HG02759 (cell line): ENCODE measurements around the gene FOXM1.

ENCODE experiments used
- ATAC-seq: cut with Tn5 transposase; IDR thresholded peaks from one replicate; pipeline ENCODE4 v1.9.1; 2021; ENCODE audit warnings: mild to moderate bottlenecking, moderate library complexity; ENCODE audit not compliant: unreplicated experiment

Gene FOXM1, protein sequence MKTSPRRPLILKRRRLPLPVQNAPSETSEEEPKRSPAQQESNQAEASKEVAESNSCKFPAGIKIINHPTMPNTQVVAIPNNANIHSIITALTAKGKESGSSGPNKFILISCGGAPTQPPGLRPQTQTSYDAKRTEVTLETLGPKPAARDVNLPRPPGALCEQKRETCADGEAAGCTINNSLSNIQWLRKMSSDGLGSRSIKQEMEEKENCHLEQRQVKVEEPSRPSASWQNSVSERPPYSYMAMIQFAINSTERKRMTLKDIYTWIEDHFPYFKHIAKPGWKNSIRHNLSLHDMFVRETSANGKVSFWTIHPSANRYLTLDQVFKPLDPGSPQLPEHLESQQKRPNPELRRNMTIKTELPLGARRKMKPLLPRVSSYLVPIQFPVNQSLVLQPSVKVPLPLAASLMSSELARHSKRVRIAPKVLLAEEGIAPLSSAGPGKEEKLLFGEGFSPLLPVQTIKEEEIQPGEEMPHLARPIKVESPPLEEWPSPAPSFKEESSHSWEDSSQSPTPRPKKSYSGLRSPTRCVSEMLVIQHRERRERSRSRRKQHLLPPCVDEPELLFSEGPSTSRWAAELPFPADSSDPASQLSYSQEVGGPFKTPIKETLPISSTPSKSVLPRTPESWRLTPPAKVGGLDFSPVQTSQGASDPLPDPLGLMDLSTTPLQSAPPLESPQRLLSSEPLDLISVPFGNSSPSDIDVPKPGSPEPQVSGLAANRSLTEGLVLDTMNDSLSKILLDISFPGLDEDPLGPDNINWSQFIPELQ

DNA sequence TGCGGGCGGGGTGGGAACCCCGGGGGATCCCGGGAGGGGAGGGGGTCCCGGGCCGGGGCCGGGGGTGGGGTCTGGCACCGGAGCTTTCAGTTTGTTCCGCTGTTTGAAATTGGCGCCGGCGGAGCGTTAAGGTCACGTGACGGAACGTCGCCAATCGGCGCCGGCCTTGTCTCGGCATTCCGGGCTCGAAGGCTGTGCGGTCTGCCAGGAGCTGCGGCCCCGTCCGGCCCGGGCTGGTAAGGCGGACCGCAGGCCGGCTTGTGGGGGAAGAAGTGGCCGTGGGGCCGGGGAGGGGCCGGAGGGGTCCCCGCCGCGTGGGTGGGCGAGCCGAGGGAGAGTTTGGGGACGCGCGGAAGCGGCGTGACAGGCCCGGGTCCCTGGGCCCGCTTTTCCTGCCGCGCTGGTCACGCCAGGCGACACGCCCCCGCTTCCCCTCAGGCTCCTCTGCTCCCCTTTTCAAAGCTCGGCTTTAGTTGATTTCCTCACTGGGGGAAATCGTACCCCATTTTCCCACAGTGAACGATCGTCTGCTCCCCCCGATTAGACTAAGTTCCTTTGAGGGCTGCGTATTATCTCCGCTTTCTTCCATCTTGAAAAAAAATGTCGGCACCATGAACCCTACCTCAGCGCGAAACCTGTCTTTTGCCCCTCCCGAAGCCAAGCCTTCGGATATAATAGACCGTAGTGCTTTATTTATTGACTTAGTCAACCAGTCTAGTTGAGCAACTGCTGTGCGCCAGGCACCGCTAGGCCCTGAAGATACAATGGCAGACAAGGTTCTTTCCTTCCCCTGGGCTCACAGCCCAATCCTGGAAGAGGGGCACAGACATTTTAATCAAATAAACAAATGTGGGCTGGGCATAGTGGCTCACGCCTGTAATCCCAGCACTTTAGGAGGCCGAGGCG is at the start of gene FOXM1, which contains the start of gene RHNO1:
Gene FOXM1 (minus strand): TSS at position 128 of the 906 bp plus-strand sequence. CDS start 2,696 bp downstream, outside the sequence.
Gene RHNO1 (plus strand): TSS at position 177 of the 906 bp plus-strand sequence. CDS start 8,144 bp downstream, outside the sequence.
- ATAC-seq, result peak; percentile 87

DNA sequence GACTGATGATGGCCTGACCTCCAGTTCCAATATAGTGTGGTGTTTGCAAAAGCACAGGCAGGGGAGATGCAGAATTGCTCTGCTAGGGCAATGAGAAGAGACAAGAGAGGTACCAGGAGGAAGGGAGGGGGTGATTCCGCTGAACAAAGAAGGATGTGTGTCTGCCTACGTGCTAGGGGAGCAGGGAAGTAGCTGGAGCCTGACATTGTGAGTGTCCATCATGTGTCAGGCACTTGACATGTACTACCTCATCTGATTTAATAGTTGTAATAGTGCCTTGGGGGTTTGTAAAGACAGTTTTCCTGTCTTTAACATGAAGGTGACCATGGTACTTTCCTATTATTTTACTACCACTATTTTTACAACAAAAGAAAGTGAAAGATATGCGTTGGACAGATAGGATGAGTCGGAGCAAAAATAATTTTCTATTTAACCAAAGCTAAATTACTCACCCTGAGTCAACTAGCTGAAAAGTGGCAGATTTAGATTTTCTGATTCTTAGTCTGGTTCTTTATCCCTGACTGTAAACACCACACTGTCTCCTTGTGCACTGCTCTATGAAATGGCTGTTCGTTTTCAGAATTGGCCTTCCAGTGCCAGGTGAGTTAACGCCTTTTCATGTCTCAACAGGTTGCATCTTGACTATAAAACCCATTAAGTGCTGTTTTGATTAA is 48.5 kb upstream of the FOXM1 start:
- ATAC-seq, result no peak

DNA sequence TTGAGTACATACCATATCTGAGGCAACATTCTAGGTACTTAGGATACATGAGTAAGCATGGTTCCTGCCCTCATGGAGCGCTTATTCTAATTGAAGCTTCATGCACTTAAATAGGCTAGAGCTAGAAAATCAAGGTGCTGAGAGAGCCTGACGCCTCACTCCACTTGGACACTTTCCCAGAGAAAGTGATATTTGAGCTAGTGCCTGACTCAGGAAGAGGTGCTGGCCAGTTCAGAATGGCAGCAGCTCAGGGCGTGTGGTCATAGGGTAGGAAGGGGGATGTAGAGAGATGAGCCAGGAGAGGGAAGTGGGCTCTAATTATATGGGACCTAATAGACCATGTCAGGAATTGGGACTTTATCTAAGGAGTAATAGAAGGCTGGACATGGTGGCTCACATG is 47.0 kb upstream of the FOXM1 start:
- no peak for ATAC-seq

DNA sequence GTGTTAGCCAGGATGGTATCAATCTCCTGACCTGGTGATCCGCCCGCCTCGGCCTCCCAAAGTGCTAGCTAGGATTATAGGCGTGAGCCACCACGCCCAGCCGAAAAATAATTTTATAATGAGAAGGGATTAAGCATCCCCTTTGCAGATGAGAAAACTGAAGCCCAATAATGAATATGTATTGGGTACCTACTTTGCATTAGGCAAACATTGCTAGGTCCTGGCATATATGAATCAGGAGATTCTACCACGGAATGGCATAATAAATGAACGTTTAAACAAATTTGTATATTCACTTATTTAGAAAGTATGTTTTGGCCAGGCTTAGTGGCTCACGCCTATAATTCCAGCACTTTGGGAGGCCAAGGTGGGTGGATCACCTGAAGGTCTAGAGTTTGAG is 46.1 kb upstream of the FOXM1 start:
- no peak for ATAC-seq

DNA sequence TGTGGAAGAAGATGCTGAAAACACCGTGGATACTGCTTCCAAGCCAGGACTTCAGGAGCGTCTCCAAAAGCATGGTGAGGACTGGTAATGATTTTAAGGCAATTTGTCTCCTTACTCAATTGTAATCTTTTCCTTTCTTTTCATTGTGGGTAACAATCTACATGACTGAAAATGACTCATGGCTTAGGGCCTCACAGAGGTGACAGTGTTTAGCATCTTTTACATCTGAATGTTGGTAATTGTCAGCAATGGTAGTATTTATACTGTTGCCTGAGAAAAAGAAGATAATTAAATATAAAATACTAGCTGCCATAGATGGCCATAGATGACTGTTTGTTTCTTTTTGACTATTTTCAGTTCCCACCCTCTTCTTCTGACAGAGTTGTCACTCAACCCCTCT is 45.4 kb upstream of the FOXM1 start:
- ATAC-seq, result no peak

DNA sequence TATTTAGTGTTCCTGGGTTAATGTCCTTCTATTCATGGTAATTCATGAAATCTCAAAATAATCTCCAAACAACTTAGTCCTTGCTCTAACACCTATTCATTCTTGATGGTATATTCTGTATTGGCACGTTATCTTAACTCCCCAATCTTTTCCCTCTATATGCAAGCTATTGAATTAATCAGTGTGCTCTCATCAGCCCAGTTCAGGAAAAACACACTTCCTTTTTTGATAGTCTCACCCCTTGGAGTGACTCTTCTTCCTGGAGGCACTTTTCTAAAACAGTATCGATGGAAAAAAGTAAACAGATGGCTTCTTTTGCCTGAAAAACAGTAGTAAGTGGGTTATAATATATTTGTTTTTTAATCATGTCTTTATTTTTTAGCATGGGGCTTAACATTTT is 42.3 kb upstream of the FOXM1 start:
- no peak for ATAC-seq

DNA sequence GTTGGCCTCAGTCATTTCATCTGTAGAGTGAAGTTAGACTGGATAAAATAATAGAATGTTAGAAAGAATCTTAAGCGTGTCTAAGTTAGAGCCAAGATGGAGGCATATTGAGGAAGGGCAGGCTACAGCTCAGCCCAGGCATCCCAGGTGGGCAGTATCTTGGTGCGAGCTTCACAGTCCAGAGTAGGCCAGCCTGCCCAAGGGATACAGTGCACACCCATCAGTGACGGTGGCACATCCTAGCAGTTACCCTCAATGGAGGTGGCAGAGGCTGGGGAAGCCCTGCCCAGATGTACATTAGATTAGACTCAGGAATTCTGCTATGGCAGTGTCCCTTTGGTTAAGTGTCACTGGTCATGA is 35.2 kb upstream of the FOXM1 start:
- ATAC-seq, result no peak

DNA sequence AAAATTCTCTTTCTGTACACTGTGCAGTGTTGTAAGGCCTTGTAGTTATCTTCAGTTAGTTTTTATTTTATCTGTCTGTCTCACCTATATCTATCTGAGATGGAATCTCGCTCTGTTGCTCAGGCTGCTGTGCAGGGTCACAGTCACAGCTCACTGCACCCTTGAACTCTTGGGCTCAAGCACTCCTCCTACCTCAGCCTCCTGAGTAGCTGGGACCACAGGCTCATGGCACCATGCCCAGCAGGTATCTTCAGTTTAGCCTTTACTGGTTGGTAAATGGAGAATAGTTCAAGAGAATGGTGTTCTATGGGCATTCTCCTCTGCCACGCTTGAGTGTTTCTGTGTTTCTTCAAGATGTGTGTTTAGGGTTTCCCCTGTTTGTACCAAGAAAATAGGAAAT is 27.3 kb upstream of the FOXM1 start:
- no peak for ATAC-seq

DNA sequence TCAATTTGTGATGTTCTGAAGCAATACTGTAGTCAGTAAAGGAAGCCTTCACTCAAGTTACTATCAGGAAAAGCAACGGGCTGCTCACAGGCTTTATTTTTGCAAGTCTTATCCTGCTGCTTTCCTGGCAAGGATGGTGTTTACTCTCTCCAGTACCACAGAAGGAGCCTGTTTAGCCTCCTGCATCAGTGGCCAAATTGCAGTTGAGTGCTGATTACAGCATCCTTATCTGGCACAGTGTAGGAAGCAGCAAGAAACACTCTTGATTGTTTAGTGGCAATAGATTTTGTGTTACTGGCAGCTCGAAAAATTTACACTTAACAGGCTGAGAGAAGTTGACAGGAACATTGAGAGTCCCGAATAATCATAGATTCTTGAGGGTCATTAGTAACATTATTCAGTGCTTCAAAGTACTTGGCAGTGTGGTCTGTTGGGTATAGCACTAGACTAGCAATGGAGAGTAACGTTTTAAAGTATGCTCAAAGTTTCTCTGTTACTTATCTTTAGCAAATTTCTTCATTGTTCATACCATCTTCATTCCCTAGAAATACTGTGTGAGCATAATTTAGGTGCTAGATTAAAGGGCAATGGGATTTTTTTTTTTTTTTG is 25.4 kb upstream of the FOXM1 start:
- no peak for ATAC-seq

DNA sequence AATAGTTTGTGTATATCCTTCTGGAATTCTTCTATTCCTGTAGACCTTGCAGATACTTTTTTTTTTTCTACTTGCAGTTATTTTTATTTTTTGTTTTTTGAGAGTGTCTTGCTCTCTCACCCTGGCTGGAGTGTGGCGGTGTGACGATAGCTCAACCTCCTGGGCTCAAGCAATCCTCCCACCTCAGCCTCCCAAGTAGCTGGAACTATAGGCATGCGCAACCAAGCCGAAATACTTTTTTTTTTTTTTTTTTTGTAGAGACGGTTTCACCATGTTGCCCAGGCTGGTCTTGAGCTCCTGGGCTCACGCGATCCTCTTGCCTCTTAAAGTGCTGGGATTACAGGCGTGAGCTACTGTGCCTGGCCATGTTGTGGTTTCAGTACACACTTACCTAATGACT is 23.7 kb upstream of the FOXM1 start:
- no peak for ATAC-seq

DNA sequence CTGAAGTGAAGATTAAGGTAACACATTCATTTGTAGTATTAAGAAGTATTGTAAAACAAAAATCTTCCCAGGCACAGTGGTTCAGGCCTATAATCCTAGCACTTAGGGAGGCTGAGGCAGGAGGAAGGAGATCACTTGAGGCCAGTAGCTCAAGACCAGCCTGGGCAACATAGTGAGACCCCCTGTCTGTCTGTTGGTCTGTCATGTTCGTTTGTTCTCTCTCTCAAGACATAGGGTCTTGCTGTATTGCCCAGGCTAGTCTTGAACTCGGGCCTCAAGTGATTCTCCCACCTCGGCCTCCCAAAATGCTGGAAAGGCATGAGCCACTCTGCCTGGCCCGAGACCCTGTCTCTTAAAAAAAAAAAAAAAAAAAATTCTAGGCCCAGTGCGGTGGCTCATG is 20.4 kb upstream of the FOXM1 start:
- ATAC-seq, result no peak

DNA sequence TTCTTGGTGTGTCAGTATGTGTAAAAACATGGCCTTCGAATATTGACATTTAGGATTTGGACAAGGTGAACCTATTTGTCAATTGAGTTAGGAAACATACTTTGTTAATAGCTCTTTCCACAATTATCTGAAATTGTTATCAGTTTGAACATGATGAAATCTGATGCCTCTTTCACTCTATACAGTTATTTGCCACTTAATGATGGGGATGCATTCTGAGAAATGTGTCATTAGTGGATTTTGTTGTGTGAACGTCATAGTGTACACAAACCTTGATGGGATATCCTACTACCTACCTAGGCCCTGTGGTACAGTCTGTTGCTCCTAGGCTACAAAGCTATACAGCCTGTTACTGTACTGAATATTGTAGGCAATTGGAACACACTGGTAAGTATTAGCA is 18.5 kb upstream of the FOXM1 start:
- no peak for ATAC-seq

DNA sequence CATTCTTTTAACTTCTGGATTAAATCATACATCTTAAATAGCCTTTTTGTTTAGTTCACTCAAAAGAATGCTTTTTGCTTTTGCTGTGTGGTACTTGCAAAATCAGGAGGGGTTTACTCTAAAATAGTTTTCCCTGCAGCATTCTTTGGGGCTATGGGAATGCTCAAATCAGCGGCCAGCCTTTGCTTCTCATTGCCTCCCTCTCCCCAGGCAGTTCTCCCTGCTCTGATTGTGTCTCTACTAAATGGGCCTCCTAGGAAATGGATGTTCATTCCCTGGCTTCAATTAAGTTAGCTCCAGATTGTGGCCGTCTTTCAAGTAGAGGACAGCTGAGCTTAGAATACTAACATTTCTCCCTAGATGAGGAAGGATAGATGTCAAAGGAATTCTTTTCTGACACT is 18.1 kb upstream of the FOXM1 start:
- no peak for ATAC-seq

DNA sequence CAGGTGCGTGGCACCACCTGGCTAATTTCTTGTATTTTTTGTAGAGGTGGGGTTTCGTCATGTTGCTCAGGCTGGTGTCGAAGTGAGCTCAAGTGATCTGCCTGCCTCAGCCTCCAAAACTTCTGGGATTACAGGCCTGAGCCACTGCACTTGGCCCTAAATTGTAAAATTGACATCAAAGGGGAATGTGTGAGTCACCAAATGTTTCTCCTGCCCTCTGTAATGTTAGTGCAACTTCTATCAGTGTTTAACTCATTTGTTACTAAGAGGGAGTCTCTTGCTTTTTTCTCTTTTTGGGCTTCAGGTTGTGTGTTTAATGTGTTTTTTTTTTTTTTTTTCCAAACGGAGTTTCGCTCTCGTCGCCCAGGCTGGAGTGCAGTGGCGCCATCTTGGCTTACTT is 16.0 kb upstream of the FOXM1 start:
- ATAC-seq, result no peak

DNA sequence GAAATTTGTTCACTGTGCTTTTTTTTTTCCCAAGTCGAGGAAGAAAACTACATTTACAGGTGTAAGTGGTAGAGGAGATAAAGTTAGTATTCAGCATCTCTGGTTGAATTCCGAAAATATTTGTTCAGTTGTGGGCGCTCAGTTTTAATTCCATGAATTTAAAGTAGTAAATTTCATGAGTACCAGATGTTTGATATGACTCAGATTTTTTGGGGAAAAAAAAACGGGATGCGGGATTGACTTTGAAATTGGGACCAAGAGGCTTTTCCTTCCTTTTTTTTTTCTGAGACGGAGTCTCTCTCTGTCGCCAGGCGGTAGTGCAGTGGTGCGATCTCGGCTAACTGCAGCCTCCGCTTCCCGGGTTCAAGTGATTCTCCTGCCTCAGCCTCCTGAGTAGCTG is 15.3 kb upstream of the FOXM1 start:
- no peak for ATAC-seq

DNA sequence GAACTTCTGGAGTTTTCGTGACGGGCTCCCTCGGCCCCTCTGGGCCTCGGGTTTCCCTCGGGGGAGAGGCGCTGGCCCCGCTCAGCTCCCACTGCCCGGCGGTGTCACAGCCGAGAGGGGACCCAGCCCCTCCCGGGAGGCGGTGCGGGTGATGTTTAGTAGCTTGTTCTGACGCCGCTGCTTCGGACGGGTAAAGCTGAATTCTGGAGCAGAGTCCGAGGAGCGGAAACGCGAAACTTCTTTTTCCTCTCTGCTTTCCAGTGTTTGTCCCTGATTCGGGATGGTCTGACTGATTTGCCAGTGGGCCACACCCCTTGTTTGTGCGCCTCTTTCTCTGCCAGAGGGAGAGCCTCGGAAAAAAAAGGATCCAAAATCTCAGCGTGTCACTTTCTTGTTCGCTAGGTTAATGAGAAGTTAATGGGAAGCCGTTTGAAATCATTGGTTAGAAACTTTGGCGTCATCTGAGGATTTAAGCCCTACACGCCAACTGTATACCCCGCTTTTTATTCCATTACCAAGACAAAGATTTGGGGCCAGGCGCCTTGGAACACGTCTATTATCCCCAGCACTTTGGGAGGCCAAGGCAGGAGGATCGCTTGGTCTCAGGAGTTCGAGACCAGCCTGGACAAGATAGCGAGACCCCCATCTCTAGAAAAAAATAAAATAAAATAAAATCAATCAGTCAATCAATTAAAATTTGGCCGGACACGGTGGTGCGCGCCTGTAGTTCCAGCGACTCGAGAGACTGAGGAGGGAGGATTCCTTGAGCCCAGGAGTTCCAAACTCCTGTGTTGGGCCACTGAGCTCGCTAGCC is 14.5 kb upstream of the FOXM1 start:
- ATAC-seq, result peak; percentile 22

DNA sequence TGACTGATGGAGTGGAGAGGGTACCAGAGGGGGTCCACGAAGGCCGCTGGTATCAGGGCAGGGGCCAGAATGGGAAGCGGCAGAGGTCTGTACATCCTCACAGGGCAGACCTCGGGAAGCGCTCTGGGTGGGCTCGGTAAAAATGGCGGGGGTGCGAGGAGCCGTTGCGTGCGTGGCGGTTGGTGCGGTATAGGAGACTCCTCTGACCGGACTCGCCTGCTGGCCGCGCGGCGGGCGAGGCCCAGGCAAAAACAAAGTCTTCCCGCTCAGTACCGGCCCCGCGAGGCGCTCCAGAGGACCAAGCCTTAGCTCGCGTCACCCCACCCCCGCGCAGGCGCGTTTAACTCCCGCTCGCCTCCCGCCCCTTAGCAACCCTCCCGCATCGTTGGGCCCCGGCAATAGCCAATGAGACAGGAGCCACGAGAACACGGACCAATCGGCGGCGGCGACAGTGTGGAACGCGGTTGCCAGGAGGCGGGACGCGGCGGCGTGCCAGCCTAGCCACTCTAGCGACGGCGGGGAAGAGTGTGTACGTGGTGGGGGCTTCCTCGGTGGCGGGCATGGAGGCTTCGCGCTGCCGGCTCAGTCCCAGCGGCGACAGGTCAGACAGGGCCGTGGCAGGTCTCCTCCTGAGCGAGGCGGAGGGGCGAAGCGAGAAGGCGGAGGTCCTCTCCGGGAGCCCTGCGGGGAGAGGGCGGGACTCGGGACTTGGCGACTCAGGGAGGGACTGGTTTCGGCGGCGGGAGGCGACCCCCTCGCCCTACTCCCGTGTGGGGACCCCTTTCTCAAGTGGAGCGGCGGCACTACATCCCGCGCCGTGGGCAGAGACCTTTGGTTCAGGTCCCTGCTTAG is 13.6 kb upstream of the FOXM1 start, which contains the start of gene TULP3:
Gene TULP3 (plus strand): TSS at position 504 of the 852 bp plus-strand sequence. CDS start 57 bp downstream, at position 561.
- ATAC-seq, result peak; percentile 97

DNA sequence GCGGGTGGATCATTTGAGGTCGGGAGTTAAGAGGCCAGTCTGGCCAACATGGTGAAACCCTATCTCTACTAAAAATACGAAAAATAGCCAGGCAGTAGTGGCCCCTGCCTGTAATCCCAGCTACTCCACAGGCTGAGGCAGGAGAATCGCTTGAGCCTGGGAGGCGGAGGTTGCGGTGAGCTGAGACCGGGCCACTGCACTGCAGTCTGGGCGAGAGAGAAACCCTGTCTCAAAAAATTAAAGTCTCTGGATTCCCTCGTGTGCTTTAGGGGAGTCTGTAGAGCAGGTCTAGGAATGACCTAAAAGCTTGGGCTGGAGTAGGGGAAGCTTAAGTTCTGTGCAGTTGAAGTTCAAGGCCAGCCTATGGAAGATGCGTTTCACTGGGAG is 13.0 kb upstream of the FOXM1 start:
- no peak for ATAC-seq
